K562 (cell line): ENCODE measurements around the gene TRIM69. TPM values are rescaled to one million over a fixed set of nuclear protein-coding genes. Genes with fewer than 3 reads are reported as not detected.

Experiments
- ARID2 ChIP-seq: fragments of 450-650 bp; IDR thresholded peaks from 2 replicates; pipeline ENCODE4 v1.6.1; 2017; ENCODE audit warnings: antibody characterized with exemption, mild to moderate bottlenecking
- CBX5 ChIP-seq: IDR thresholded peaks from 2 replicates; pipeline ENCODE4 v1.6.1; 2014; ENCODE audit warnings: low read depth, borderline replicate concordance
- DACH1 ChIP-seq: fragments of 450-650 bp; IDR thresholded peaks from 2 replicates; pipeline ENCODE4 v1.6.1; 2018; ENCODE audit not compliant: partially characterized antibody
- EZH2 ChIP-seq: IDR thresholded peaks from 2 replicates; pipeline ENCODE4 v1.6.1; 2012; ENCODE audit warnings: low read depth, mild to moderate bottlenecking, inconsistent platforms, low read length, borderline replicate concordance
- HDAC2 ChIP-seq: fragments of 450-650 bp; IDR thresholded peaks from 2 replicates; pipeline ENCODE4 v1.6.1; 2016; ENCODE audit warnings: mild to moderate bottlenecking
- HLTF ChIP-seq: fragments of 450-650 bp; IDR thresholded peaks from 2 replicates; pipeline ENCODE4 v1.6.1; 2016
- HNRNPLL ChIP-seq: fragments of 200-400 bp; formaldehyde crosslinking; IDR thresholded peaks from 2 replicates; pipeline ENCODE4 v1.6.1; 2017; ENCODE audit warnings: low read length, low read depth, mild to moderate bottlenecking; ENCODE audit not compliant: poor library complexity, severe bottlenecking
- MCM5 ChIP-seq: fragments of 450-650 bp; IDR thresholded peaks from 2 replicates; pipeline ENCODE4 v1.6.1; 2016; ENCODE audit warnings: low read depth
- MTF1 ChIP-seq: fragments of 250-450 bp; sonication (Bioruptor Pico); IDR thresholded peaks from 2 replicates; pipeline ENCODE4 v1.9.0; 2021; ENCODE audit warnings: moderate library complexity, mild to moderate bottlenecking, inconsistent platforms, borderline replicate concordance
- MYC ChIP-seq, 2 experiments: fragments of 250-450 bp in 1 of 2; sonication (Bioruptor Pico) in 1 of 2; IDR thresholded peaks; 2 replicates each; pipeline versions ENCODE4 v1.5.1 to v1.6.1; 2012 to 2021; ENCODE audit warnings: low read depth in 2 of 2, borderline replicate concordance in 1 of 2, improper control_type of control experiment in 1 of 2, low read length in 1 of 2, mild to moderate bottlenecking in 1 of 2, moderate library complexity in 1 of 2
- NR1H2 ChIP-seq: sonication (generic); formaldehyde crosslinking; IDR thresholded peaks from 2 replicates; pipeline ENCODE4 v1.4.0; 2020; ENCODE audit warnings: mild to moderate bottlenecking, missing genetic modification reagents
- NRF1 ChIP-seq, 2 experiments: fragments of 450-650 bp; IDR thresholded peaks in 1 of 2; conservative IDR thresholded peaks in 1 of 2; 2 replicates each; pipeline ENCODE4 v1.6.1; 2014; ENCODE audit warnings: mild to moderate bottlenecking in 2 of 2
- PHF21A ChIP-seq: fragments of 450-650 bp; IDR thresholded peaks from 2 replicates; pipeline ENCODE4 v1.6.1; 2017; ENCODE audit warnings: low read depth, borderline replicate concordance
- PHF8 ChIP-seq: fragments of 200-600 bp; sonication (generic); IDR thresholded peaks from 2 replicates; pipeline ENCODE4 v1.6.1; 2012; ENCODE audit warnings: mixed run types, mild to moderate bottlenecking, inconsistent platforms, low read length, moderate library complexity, borderline replicate concordance
- RBM15 ChIP-seq: fragments of 200-400 bp; formaldehyde crosslinking; IDR thresholded peaks from 2 replicates; pipeline ENCODE4 v1.6.1; 2018; ENCODE audit warnings: mild to moderate bottlenecking, low read length, moderate library complexity; ENCODE audit not compliant: insufficient read depth
- RBM25 ChIP-seq: fragments of 200-400 bp; formaldehyde crosslinking; IDR thresholded peaks from 2 replicates; pipeline ENCODE4 v1.6.1; 2018; ENCODE audit warnings: low read length, low read depth, moderate library complexity; ENCODE audit not compliant: severe bottlenecking
- SAFB2 ChIP-seq: fragments of 200-400 bp; formaldehyde crosslinking; IDR thresholded peaks from 2 replicates; pipeline ENCODE4 v1.6.1; 2018; ENCODE audit warnings: borderline replicate concordance, low read length, low read depth, moderate library complexity; ENCODE audit not compliant: severe bottlenecking
- SMARCA5 ChIP-seq: fragments of 450-650 bp; IDR thresholded peaks from 2 replicates; pipeline ENCODE4 v1.6.1; 2016
- SNIP1 ChIP-seq: fragments of 450-650 bp; IDR thresholded peaks from 2 replicates; pipeline ENCODE4 v1.7.1; 2017; ENCODE audit warnings: low read depth, mild to moderate bottlenecking
- SRSF1 ChIP-seq: fragments of 200-400 bp; formaldehyde crosslinking; IDR thresholded peaks from 2 replicates; pipeline ENCODE4 v1.6.1; 2017; ENCODE audit warnings: mild to moderate bottlenecking, low read depth, low read length, moderate library complexity
- TBL1XR1 ChIP-seq, 2 experiments: IDR thresholded peaks; 2 replicates each; pipeline ENCODE4 v1.6.1; 2012; ENCODE audit warnings: improper control_type of control experiment in 2 of 2, low read length in 2 of 2, mild to moderate bottlenecking in 1 of 2
- TFAM ChIP-seq: fragments of 250-450 bp; sonication (Bioruptor Pico); conservative IDR thresholded peaks from 2 replicates; pipeline ENCODE4 v1.5.0; 2021; ENCODE audit warnings: mild to moderate bottlenecking, moderate library complexity
- U2AF2 ChIP-seq: fragments of 200-400 bp; formaldehyde crosslinking; optimal IDR thresholded peaks from 2 replicates; pipeline ENCODE3; 2017; ENCODE audit warnings: low read depth, mild to moderate bottlenecking, low read length
- ZNF57 ChIP-seq: fragments of 450-650 bp; formaldehyde crosslinking; IDR thresholded peaks from 2 replicates; pipeline ENCODE4 v1.4.0; 2020; ENCODE audit warnings: mild to moderate bottlenecking, moderate library complexity
- polyA plus RNA-seq, 8 experiments: library from polyadenylated mRNA; depleted of rRNA in 4 of 8; stranded (reverse) in 5 of 8; unstranded in 3 of 8; fragments of >200 nt; fragmentation: Nextera tagmentation in 2 of 8; fragmentation: Illumina TruSeq in 1 of 8; extraction: Ambion mirVana in 2 of 8; extraction: Trizol in 1 of 8; gene quantifications; 2 replicates each; pipeline versions ENCODE4 v1.2.1 to v1.2.3, GENCODE V29; 2011 to 2014; ENCODE audit warnings: inconsistent platforms in 1 of 8, missing spikeins in 1 of 8
- total RNA-seq, 7 experiments: library from RNA; depleted of rRNA in 6 of 7; stranded (reverse); fragments of >200 nt in 6 of 7; fragmentation: Illumina TruSeq in 2 of 7; extraction: Trizol in 2 of 7; gene quantifications; 2 replicates each; pipeline versions ENCODE4 v1.2.1 to v1.2.3, GENCODE V29; 2011 to 2021; ENCODE audit warnings: low replicate concordance in 1 of 7
- TF ChIP-seq, protein P1 (sequence below): sonication (generic); formaldehyde crosslinking; IDR thresholded peaks from 2 replicates; pipeline ENCODE4 v1.4.0; 2020; ENCODE audit warnings: mild to moderate bottlenecking, missing genetic modification reagents
- TF ChIP-seq, protein P2 (sequence below), 2 experiments: fragments of 450-650 bp in 1 of 2; sonication (generic) in 1 of 2; formaldehyde crosslinking; conservative IDR thresholded peaks; 2 replicates each; pipeline versions ENCODE4 v1.4.0 to v1.8.1; 2020 to 2022; ENCODE audit warnings: mild to moderate bottlenecking in 1 of 2, missing genetic modification reagents in 1 of 2

TRIM69 gene
- total and polyA plus RNA-seq, 9 of the 15 experiments (the other 6 are each of a cell fraction or from before 2014, with no cell fraction given): 1.0 to 4.3 (median 2.3) TPM

DNA sequence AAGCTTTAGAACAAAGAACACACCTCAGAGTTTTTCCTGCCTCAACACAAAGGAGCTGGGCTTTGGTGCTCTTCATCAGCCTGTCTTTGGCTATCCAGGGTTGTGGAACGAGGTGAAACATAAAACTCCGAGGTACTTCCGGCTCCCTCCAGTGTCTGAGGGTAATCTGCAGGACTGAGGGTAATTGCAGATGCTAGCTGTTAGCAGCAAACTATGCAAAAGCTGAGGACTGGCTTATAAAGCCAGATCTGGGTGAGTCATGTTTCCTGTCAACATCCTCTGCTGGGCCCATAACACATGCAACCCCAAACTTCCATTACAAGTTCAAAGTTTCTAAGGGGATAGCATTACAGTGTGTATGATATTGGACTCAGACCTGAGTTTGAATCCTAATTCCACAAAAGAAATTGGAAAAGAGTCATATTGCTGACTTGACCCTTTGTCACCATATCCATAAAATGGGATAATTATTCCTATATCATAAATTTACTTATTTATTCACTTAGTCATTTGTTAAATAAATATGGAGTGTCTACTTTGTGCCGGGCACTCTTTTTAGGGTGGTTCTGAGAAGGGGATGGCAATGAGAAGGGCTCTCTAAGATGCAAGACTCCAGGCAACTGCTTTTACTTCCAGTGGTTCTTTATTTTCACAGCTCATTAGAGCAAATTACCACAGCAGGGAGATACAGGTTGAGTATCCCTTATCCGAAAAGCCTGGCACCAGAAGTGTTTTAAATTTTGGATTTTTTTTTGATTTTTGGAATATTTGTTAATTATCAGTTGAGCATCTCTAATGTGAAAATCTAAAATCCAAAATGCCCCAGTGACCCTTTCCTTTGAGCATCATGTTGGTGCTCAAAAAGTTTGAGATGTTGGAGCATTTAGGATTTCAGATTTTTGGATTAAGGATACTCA, 9.5 kb upstream of the TRIM69 start (continued):
- TF ChIP-seq, protein P1, sequence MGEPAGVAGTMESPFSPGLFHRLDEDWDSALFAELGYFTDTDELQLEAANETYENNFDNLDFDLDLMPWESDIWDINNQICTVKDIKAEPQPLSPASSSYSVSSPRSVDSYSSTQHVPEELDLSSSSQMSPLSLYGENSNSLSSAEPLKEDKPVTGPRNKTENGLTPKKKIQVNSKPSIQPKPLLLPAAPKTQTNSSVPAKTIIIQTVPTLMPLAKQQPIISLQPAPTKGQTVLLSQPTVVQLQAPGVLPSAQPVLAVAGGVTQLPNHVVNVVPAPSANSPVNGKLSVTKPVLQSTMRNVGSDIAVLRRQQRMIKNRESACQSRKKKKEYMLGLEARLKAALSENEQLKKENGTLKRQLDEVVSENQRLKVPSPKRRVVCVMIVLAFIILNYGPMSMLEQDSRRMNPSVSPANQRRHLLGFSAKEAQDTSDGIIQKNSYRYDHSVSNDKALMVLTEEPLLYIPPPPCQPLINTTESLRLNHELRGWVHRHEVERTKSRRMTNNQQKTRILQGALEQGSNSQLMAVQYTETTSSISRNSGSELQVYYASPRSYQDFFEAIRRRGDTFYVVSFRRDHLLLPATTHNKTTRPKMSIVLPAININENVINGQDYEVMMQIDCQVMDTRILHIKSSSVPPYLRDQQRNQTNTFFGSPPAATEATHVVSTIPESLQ (CRISPR knock-in tag): no peak
- no peak for TF ChIP-seq TFAM (CRISPR knock-in tag)
- no peak for TF ChIP-seq CBX5
- no peak for TF ChIP-seq HLTF
- TF ChIP-seq DACH1: no peak
- no peak for TF ChIP-seq RBM15
- TF ChIP-seq SRSF1: no peak
- no peak for TF ChIP-seq SNIP1
- no peak for TF ChIP-seq NR1H2 (CRISPR knock-in tag)
- TF ChIP-seq MYC (IDR thresholded peaks at IDR 0.05; ENCODE audit: low read depth, low read length): peak; percentile 59
- peak; percentile 48; the same call in 1 of the 2 replicates for TF ChIP-seq MYC (CRISPR knock-in tag; IDR thresholded peaks at IDR 0.05; ENCODE audit: borderline replicate concordance, low read depth)
- no peak for TF ChIP-seq EZH2
- TF ChIP-seq PHF8: no peak; the same call in 1 of the 2 replicates
- TF ChIP-seq TBL1XR1 (IDR thresholded peaks at IDR 0.05; ENCODE audit: low read length in 2 of 2): peak in 1 of 2 experiments; percentile 26; a peak in 1 of 4 replicates
- no peak for TF ChIP-seq SAFB2
- TF ChIP-seq RBM25: no peak
- TF ChIP-seq MCM5: no peak
- no peak for TF ChIP-seq ARID2
- TF ChIP-seq U2AF2: no peak
- TF ChIP-seq PHF21A: no peak
- TF ChIP-seq ZNF57 (CRISPR knock-in tag): no peak
- TF ChIP-seq, protein P2, sequence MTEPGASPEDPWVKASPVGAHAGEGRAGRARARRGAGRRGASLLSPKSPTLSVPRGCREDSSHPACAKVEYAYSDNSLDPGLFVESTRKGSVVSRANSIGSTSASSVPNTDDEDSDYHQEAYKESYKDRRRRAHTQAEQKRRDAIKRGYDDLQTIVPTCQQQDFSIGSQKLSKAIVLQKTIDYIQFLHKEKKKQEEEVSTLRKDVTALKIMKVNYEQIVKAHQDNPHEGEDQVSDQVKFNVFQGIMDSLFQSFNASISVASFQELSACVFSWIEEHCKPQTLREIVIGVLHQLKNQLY (CRISPR knock-in tag; conservative IDR thresholded peaks at IDR 0.05): peak in 1 of 2 experiments; percentile 92; a peak in 2 of 4 replicates
- TF ChIP-seq NRF1 (conservative IDR thresholded peaks at IDR 0.05 in 1 of 2, IDR thresholded peaks at IDR 0.05 in 1 of 2): 0 out of 4 replicates have a peak, but pooled peaks of 1 of the 2 experiments have one; percentile 7
- TF ChIP-seq HDAC2: peak; percentile 36; the same call in 1 of the 2 replicates
- no peak for TF ChIP-seq MTF1
- TF ChIP-seq SMARCA5: no peak
- TF ChIP-seq HNRNPLL: no peak
